ENCODE measurements around the gene CNIH4. TPM values are rescaled to one million over a fixed set of nuclear protein-coding genes. Genes with fewer than 3 reads are reported as not detected.

The CNIH4 gene
- total and polyA plus RNA-seq, 10 of the 15 experiments (the other 5 are each of a cell fraction or from before 2014, with no cell fraction given) = 23.2 to 173 (median 51.4) TPM

- CTCF ChIA-PET = interaction anchor here (1.3 to 3.4 kb wide), 8 partner anchors 12 to 264 kb away, joined by 3 to 17 read pairs (median 8); no protein-coding TSS in a partner anchor
- H3K4me2 ChIP-seq (ENCODE audit: control insufficient read depth, insufficient read depth) = peak overlapping the region; percentile 72
- peak; percentile 64 for FAIRE-seq
- TF ChIP-seq SIN3A (IDR thresholded peaks at IDR 0.05; ENCODE audit: low read depth, low read length) = no peak
- TF ChIP-seq ZBTB40 (IDR thresholded peaks at IDR 0.05; ENCODE audit: borderline replicate concordance) = no peak
- no peak for TF ChIP-seq RCOR1 (conservative IDR thresholded peaks at IDR 0.05; ENCODE audit: low read depth, low read length)
- no peak for TF ChIP-seq ZBTB33 (IDR thresholded peaks at IDR 0.05)
- no peak for TF ChIP-seq STAT1 (conservative IDR thresholded peaks at IDR 0.05)
- TF ChIP-seq HDAC6 (IDR thresholded peaks at IDR 0.05; ENCODE audit: unreplicated experiment) = no peak
- TF ChIP-seq ATF2 (IDR thresholded peaks at IDR 0.05; ENCODE audit: low read length) = peak; percentile 60; the same call in 1 of the 2 replicates
- no peak for TF ChIP-seq NFYB (IDR thresholded peaks at IDR 0.05; ENCODE audit: insufficient read depth, low read depth, low read length)
- no peak for TF ChIP-seq CHD1 (IDR thresholded peaks at IDR 0.05; ENCODE audit: low read depth, low read length)
- TF ChIP-seq PAX8 (IDR thresholded peaks at IDR 0.05) = no peak
- TF ChIP-seq SMAD5 (IDR thresholded peaks at IDR 0.05; ENCODE audit: low read depth) = no peak
- no peak for TF ChIP-seq MYC (IDR thresholded peaks at IDR 0.05; ENCODE audit: insufficient read depth, insufficient read length, insufficient replicate concordance, low read length, severe bottlenecking)
- TF ChIP-seq CREM (IDR thresholded peaks at IDR 0.05; ENCODE audit: low read depth) = 0 out of 2 replicates have a peak, but pooled peaks have one; percentile 11
- TF ChIP-seq KAT2A (conservative IDR thresholded peaks at IDR 0.05; ENCODE audit: control insufficient read depth, low read depth, low read length) = no peak
- no peak for TF ChIP-seq TCF3 (IDR thresholded peaks at IDR 0.05; ENCODE audit: borderline replicate concordance, insufficient read depth, low read depth, low read length)
Measured at GRCh38 chr1:224380003-224380402, 23.3 kb downstream of the CNIH4 start.

More at GRCh38 chr1:224380003-224380402, 23.3 kb downstream of the CNIH4 start:
- in situ Hi-C loops (cut with MboI) (no loop called here), intact Hi-C loops (cut with micrococcal nuclease; ENCODE audit: unreplicated experiment) (no loop called here)
- Histone ChIP-seq H3K4me1 (ENCODE audit: control insufficient read depth, insufficient read depth, low read length) (peaks cover 39% of the 10 kb centered on the region), H3K36me3 (ENCODE audit: control insufficient read depth in 2 of 2, insufficient read depth in 2 of 2, low read length in 1 of 2) (peaks cover 3 to 8% of the 10 kb centered on the region in 2 experiments; a peak in 3 of 4 replicates), H3K27me3 (replicated peaks in 1 of 2; ENCODE audit: control insufficient read depth in 2 of 2, insufficient read depth in 2 of 2, low read length in 1 of 2) (no peaks in the 10 kb centered on the region), H3K4me3 (0 out of 2 replicates have a peak overlapping the region, but pooled peaks have one; percentile 16), H3K79me2 (ENCODE audit: control insufficient read depth, insufficient read depth, low read length) (no peaks in the 10 kb centered on the region), H3K9me3 (replicated peaks; ENCODE audit: control insufficient read depth, insufficient read depth, low read length) (no peaks in the 10 kb centered on the region), H3K9ac (ENCODE audit: control insufficient read depth, insufficient read depth, low read length) (no peak overlapping the region), H4K20me1 (ENCODE audit: control insufficient read depth, insufficient read depth) (no peaks in the 10 kb centered on the region), H3K27ac (ENCODE audit: control insufficient read depth, insufficient read depth) (peak overlapping the region; percentile 69), H2AFZ (ENCODE audit: control insufficient read depth, low read depth, low read length) (no peak overlapping the region)
- ChIA-PET SMC1A (ENCODE audit: uncharacterized antibody, unreplicated experiment) (interaction anchor here (0.7 to 2.3 kb wide), 13 partner anchors 9 to 354 kb away, joined by 3 to 12 read pairs (median 4); no protein-coding TSS in a partner anchor), RAD21 (ENCODE audit: unreplicated experiment) (interaction anchor here (0.8 to 2.8 kb wide), 8 partner anchors 12 to 264 kb away, joined by 3 to 23 read pairs (median 6); partner anchors contain the start of gene CNIH4), POLR2A (interaction anchor here (1.4 to 3.3 kb wide), 4 partner anchors 9 to 77 kb away, joined by 4 to 18 read pairs (median 10); no protein-coding TSS in a partner anchor)
- WGBS (ENCODE audit: insufficient coverage, insufficient replicate concordance, low lambda C conversion rate, missing lambda C conversion rate) = 5% methylated on average over 4 of the region's 4 CpGs
- peak; percentile 75 for DNase-seq (ENCODE audit: low read depth, low spot score)
- peak; percentile 79 for ATAC-seq
- no TSS peak for BruUV-seq (replicated peaks)
